ENCODE data around the gene YWHAG.
"Not testable (repeated sequence)": the region's sequence is repeated elsewhere in the genome, so short reads cannot be mapped to it uniquely, and the experiment has no call there.

DNA sequence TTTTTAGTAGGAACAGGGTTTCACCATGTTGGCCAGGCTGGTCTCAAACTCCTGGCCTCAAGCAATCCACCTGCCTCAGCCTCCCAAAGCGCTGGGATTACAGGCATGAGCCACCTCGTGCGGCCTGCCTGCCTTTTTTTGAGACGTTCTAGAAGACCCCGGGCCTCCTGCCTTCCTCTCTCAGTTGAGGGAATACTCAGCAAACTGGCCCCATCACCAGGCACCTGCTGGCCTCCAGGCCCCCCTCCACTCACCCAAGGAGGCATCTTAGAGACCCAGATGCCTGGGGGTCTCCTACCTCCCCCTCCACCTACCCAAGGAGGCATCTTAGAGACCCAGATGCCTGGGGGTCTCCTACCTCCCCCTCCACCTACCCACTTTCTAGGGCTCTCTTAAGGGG, 65.9 kb downstream of the YWHAG start:
- not testable (repeated sequence) for TF ChIP-seq CTCF, POLR2A (IDR thresholded peaks at IDR 0.05)

All from esophagus squamous epithelium (tissue), 4 donors.